Neuronal stem cell (in vitro differentiated cells): ENCODE data around the gene FAM25G.
"Not testable (repeated sequence)": the region's sequence is repeated elsewhere in the genome, so short reads cannot be mapped to it uniquely, and the experiment has no call there.

Experiments used
- DNase-seq: peaks from one replicate; pipeline ENCODE4 v3.0.0-alpha.2; 2013; ENCODE audit warnings: low spot score
- H2AFZ ChIP-seq: one replicate; pipeline ENCODE4 v1.6.1; 2013; ENCODE audit warnings: mild to moderate bottlenecking, low read length, inconsistent platforms
- H2AK5ac ChIP-seq: 2 replicates; pipeline ENCODE4 v1.6.1; 2013; ENCODE audit warnings: low read depth, mild to moderate bottlenecking, inconsistent platforms, low read length, moderate library complexity, mixed read lengths
- H2BK120ac ChIP-seq: 2 replicates; pipeline ENCODE4 v1.6.1; 2013; ENCODE audit warnings: low read depth, mild to moderate bottlenecking, inconsistent platforms, low read length, moderate library complexity, mixed read lengths
- H2BK12ac ChIP-seq: one replicate; pipeline ENCODE4 v1.6.1; 2013; ENCODE audit warnings: low read length, inconsistent platforms
- H2BK15ac ChIP-seq: 2 replicates; pipeline ENCODE4 v1.6.1; 2013; ENCODE audit warnings: mild to moderate bottlenecking, low read length, inconsistent platforms, mixed read lengths
- H2BK5ac ChIP-seq: one replicate; pipeline ENCODE4 v1.6.1; 2013; ENCODE audit warnings: inconsistent platforms, mild to moderate bottlenecking, low read length, moderate library complexity
- H3K14ac ChIP-seq: one replicate; pipeline ENCODE4 v1.6.1; 2013; ENCODE audit warnings: low read length, inconsistent platforms
- H3K18ac ChIP-seq: 2 replicates; pipeline ENCODE4 v1.6.1; 2013; ENCODE audit warnings: low read length, inconsistent platforms
- H3K23ac ChIP-seq: 2 replicates; pipeline ENCODE4 v1.6.1; 2013; ENCODE audit warnings: low read depth, mild to moderate bottlenecking, mixed read lengths, low read length, inconsistent platforms; ENCODE audit not compliant: poor library complexity
- H3K27ac ChIP-seq: replicated peaks from 3 replicates; pipeline ENCODE4 v1.5.1; 2013; ENCODE audit warnings: low read length, inconsistent platforms
- H3K27me3 ChIP-seq, 3 experiments: 2 replicates each; pipeline ENCODE4 v1.6.1; 2013; ENCODE audit warnings: low read length in 3 of 3, mild to moderate bottlenecking in 2 of 3, inconsistent platforms in 1 of 3, low read depth in 1 of 3, mixed read lengths in 1 of 3, moderate library complexity in 1 of 3; ENCODE audit not compliant: control insufficient read depth in 3 of 3, insufficient read depth in 3 of 3
- H3K36me3 ChIP-seq, 2 donors: replicated peaks in 1 of 2; 2 replicates each; pipeline ENCODE4 v1.6.1; 2013; ENCODE audit warnings: low read length in 2 of 2; ENCODE audit not compliant: control insufficient read depth in 2 of 2, insufficient read depth in 2 of 2
- H3K4ac ChIP-seq: 2 replicates; pipeline ENCODE4 v1.6.1; 2013; ENCODE audit warnings: inconsistent platforms, mild to moderate bottlenecking, low read length, moderate library complexity
- H3K4me1 ChIP-seq, 2 donors: 1 replicate in 1 of 2; 2 replicates in 1 of 2; pipeline ENCODE4 v1.6.1; 2013; ENCODE audit warnings: low read length in 2 of 2, low read depth in 1 of 2; ENCODE audit not compliant: control insufficient read depth in 2 of 2, insufficient read depth in 1 of 2
- H3K4me2 ChIP-seq: one replicate; pipeline ENCODE4 v1.6.1; 2013; ENCODE audit warnings: mild to moderate bottlenecking, low read length, inconsistent platforms; ENCODE audit not compliant: insufficient read depth, poor library complexity, severe bottlenecking
- H3K4me3 ChIP-seq, 2 donors: 2 replicates each; pipeline ENCODE4 v1.5.1; 2013; ENCODE audit warnings: low read length in 2 of 2, mild to moderate bottlenecking in 2 of 2, inconsistent platforms in 1 of 2, moderate library complexity in 1 of 2
- H3K79me1 ChIP-seq: one replicate; pipeline ENCODE4 v1.6.1; 2013; ENCODE audit warnings: low read depth, mild to moderate bottlenecking, inconsistent platforms, low read length, moderate library complexity
- H3K9ac ChIP-seq: one replicate; pipeline ENCODE4 v1.6.1; 2013; ENCODE audit warnings: mild to moderate bottlenecking, low read depth, low read length, inconsistent platforms; ENCODE audit not compliant: poor library complexity
- H3K9me3 ChIP-seq, 2 donors: replicated peaks in 1 of 2; 2 replicates each; pipeline versions ENCODE3 to v1.6.1; 2013; ENCODE audit warnings: low read length in 2 of 2, mild to moderate bottlenecking in 2 of 2, inconsistent platforms in 1 of 2, low read depth in 1 of 2, mixed read lengths in 1 of 2, moderate library complexity in 1 of 2; ENCODE audit not compliant: control insufficient read depth in 2 of 2, insufficient read depth in 1 of 2
- H4K8ac ChIP-seq: one replicate; pipeline ENCODE4 v1.6.1; 2013; ENCODE audit warnings: low read depth, mild to moderate bottlenecking, inconsistent platforms, low read length, moderate library complexity
- H4K91ac ChIP-seq: one replicate; pipeline ENCODE4 v1.6.1; 2013; ENCODE audit warnings: low read length, low read depth, mild to moderate bottlenecking, inconsistent platforms; ENCODE audit not compliant: poor library complexity
- WGBS, 2 donors: extraction: QIAGEN DNeasy Blood & Tissue Kit; methylation state at CpG; one replicate each; pipeline ENCODE4 v1.1.7; 2013; ENCODE audit warnings: missing lambda C conversion rate in 2 of 2, mixed read lengths in 1 of 2; ENCODE audit not compliant: insufficient read length in 2 of 2, insufficient replicate concordance in 1 of 2; ENCODE audit errors: extremely low coverage in 2 of 2; 5-methylcytosine and 5-hydroxymethylcytosine counted together

FAM25G gene

DNA sequence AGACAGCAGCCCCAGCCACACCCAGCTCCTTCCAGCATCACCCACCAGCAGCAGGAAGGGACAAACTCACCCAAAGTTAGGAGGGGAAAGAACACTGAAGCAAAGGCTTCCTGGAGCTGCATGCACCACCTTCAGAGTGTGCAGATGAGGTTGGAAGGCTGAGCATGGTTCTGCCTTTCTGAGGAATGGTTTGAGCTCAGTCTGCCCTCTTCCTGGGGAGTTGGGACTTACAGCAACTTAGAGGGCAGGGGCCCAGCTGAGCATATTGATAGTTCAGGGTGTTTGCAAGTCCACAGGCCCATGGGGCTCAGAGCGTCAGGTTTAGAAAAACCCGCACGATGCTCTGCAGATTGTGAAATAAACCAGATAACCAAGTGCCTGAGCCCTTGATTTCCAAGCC, 11.4 kb downstream of the FAM25G start:
- H3K27ac ChIP-seq = not testable (repeated sequence)

DNA sequence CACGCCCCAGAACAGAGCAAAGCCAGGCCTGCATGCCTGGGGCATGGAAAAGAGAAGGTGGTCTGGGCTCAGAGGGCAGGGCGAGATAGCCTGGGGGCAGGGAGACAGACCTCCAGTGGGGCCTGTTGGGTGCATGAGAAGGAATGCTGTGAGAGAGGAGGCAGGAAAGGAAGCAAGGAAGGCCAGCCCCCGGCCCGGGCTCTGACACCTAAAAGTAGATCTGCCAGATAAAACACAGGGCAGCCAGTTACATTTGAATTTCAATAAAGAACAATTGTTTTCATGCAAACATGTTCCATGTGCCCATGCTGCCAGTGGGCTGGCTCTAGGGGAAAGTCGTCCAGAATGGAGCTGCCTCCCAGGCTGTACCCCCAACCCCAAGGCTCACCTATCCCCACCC, 13.4 kb downstream of the FAM25G start:
- not testable (repeated sequence) for H3K9me3 ChIP-seq, H2BK5ac ChIP-seq, H3K4me1 ChIP-seq, H3K18ac ChIP-seq, H3K14ac ChIP-seq, H2BK120ac ChIP-seq, H3K27me3 ChIP-seq, H3K79me1 ChIP-seq, DNase-seq, H3K4me3 ChIP-seq, H3K23ac ChIP-seq, H3K9ac ChIP-seq, H3K4me2 ChIP-seq, H2AFZ ChIP-seq, H3K4ac ChIP-seq, H2AK5ac ChIP-seq, H4K8ac ChIP-seq, H3K36me3 ChIP-seq, H4K91ac ChIP-seq, H3K27ac ChIP-seq, H2BK15ac ChIP-seq, H2BK12ac ChIP-seq
- no CpG with 5 or more reads among the region's 5 CpGs for WGBS, 2 donors

More for the DNA sequence above, 11.4 kb downstream of the FAM25G start:
- not testable (repeated sequence) for H2BK5ac ChIP-seq, H3K27me3 ChIP-seq, H3K23ac ChIP-seq, H3K4ac ChIP-seq, H3K9ac ChIP-seq, H3K4me3 ChIP-seq, H3K36me3 ChIP-seq, H2AFZ ChIP-seq, H2BK120ac ChIP-seq, H3K4me1 ChIP-seq, H3K79me1 ChIP-seq, H3K14ac ChIP-seq, H4K91ac ChIP-seq, H3K9me3 ChIP-seq, H3K4me2 ChIP-seq, H2BK15ac ChIP-seq, H2BK12ac ChIP-seq, DNase-seq, H4K8ac ChIP-seq, H2AK5ac ChIP-seq, H3K18ac ChIP-seq
- WGBS, 2 donors = no CpG with 5 or more reads among the region's 3 CpGs

DNA sequence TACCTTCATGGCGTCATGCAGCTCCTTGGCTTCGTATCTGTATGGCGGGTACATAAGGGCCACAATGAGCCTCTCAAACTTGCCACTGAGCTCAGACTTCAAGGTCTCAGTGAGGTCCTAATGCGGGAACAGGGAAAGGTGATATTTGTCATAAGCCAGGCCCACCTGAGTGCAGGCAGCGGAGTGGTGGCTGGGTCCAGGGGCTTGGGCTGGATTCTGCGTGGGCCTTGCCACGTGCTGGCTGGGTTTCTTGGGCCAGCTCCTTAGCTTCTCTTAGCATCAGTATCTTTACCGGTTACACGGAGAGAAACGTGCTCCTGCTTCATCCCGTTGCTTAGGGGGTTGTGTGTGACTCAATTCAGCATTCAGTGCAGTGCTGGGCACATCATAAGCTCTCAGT, 14.4 kb downstream of the FAM25G start:
- H3K4me1 ChIP-seq, H4K8ac ChIP-seq, H3K27me3 ChIP-seq, H3K79me1 ChIP-seq, H3K27ac ChIP-seq, DNase-seq, H2BK12ac ChIP-seq, H3K4me2 ChIP-seq, H4K91ac ChIP-seq, H3K23ac ChIP-seq, H2BK5ac ChIP-seq, H3K9ac ChIP-seq, H2BK120ac ChIP-seq, H3K36me3 ChIP-seq, H3K14ac ChIP-seq, H3K9me3 ChIP-seq, H3K4ac ChIP-seq, H3K4me3 ChIP-seq, H2AK5ac ChIP-seq, H3K18ac ChIP-seq, H2BK15ac ChIP-seq, H2AFZ ChIP-seq: not testable (repeated sequence)
- no CpG with 5 or more reads among the region's 11 CpGs for WGBS, 2 donors

DNA sequence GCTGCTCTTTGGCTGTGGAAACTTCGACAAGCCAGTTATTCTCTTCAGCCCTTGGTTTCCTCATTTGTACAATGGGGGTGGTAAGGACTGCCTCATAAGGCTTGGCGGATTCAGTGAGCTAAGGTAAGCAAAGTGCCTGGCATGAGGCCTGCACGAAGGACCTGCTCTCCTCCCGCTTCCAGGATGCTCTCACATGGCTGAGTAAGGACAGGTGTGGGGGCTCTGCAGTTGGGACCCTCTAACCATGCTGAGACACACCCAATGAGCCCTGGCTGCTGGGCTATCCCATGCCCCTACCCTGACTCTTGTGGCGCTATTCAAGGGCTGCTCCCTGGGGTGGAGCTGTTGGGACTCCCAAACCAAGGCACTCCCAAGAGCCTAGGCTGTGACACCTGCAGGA, 16.4 kb downstream of the FAM25G start:
- H2AFZ ChIP-seq, H2AK5ac ChIP-seq, H2BK120ac ChIP-seq, H3K27me3 ChIP-seq, H3K4ac ChIP-seq, H3K27ac ChIP-seq, H3K14ac ChIP-seq, H3K9me3 ChIP-seq, DNase-seq, H3K4me1 ChIP-seq, H3K18ac ChIP-seq, H3K23ac ChIP-seq, H4K91ac ChIP-seq, H4K8ac ChIP-seq, H2BK5ac ChIP-seq, H3K4me2 ChIP-seq, H2BK15ac ChIP-seq, H2BK12ac ChIP-seq, H3K36me3 ChIP-seq, H3K9ac ChIP-seq, H3K79me1 ChIP-seq, H3K4me3 ChIP-seq: not testable (repeated sequence)
- WGBS, 2 donors = no CpG with 5 or more reads among the region's 5 CpGs
